Left cardiac atrium (tissue), 4 donors: ENCODE data around the gene PSENEN. TPM values are rescaled to one million over a fixed set of nuclear protein-coding genes. Genes with fewer than 3 reads are reported as not detected.
"Not testable (repeated sequence)": the region's sequence is repeated elsewhere in the genome, so short reads cannot be mapped to it uniquely, and the experiment has no call there.

Experiments used
- ATAC-seq, 2 donors: fragments of 200-7000 bp; cut with Tn5 transposase; one replicate each; pipeline ENCODE4 v1.9.1; 2020; ENCODE audit warnings: mild to moderate bottlenecking in 2 of 2, moderate library complexity in 2 of 2
- DNase-seq: peaks from one replicate; pipeline ENCODE4 v3.0.0-alpha.2; 2020
- intact Hi-C, 2 donors: fragments of 100-400 bp; cut with DNase I; formaldehyde crosslinking; loops; one replicate each; pipeline versions ENCODE4 v1.14.1 to v1.15.1; 2022 to 2023
- total RNA-seq, 2 donors: library from RNA; stranded (reverse); fragmentation: NEBNext Ultra II Directional; extraction: Animal tissue kit (Norgen Biotek cat#: 25700); gene quantifications; one replicate each; pipeline ENCODE4 v1.2.1, GENCODE V29; 2021
- donor health status: DM: no; HTN: yes; CAD: no.
- donor health status: DM: no; HTN: yes; CAD: no; lungs with severe emphysema.
- donor health status: DM: yes; HTN: yes; CAD: no.
- donor health status: Dilated cardiomyopathy.

Gene PSENEN
- total RNA-seq, 2 donors from 2014 or later: 41.7 to 46.6 TPM

DNA sequence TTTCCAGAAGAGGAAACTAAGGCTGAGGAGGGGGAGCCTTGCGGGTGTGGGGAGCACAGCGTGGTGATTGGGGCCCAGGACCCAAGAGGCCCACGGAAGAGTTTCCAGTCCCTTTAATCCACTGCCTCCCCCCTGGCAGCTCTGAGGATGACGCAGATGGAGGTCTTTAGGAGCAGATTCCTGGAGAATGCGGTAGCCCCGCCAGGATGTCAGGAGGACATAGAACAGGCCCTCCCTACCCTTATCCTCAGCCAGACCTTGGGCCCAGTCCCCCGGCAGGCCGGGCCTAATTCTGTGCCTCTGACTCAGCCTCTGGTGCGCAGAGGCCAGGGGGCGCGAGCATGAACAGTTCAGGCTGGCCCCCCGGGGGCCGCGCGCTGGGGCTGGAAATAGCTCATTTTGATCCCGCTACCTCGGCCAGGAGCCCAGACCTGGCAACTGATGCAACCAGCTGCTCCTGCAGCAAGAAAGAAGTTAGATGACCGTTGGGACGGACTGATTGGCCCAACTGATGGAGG lies 11.8 kb downstream of the PSENEN start:
- ATAC-seq (peak; percentile 60 to 71), DNase-seq (peak; percentile 91)
- intact Hi-C loops: no loop called here

DNA sequence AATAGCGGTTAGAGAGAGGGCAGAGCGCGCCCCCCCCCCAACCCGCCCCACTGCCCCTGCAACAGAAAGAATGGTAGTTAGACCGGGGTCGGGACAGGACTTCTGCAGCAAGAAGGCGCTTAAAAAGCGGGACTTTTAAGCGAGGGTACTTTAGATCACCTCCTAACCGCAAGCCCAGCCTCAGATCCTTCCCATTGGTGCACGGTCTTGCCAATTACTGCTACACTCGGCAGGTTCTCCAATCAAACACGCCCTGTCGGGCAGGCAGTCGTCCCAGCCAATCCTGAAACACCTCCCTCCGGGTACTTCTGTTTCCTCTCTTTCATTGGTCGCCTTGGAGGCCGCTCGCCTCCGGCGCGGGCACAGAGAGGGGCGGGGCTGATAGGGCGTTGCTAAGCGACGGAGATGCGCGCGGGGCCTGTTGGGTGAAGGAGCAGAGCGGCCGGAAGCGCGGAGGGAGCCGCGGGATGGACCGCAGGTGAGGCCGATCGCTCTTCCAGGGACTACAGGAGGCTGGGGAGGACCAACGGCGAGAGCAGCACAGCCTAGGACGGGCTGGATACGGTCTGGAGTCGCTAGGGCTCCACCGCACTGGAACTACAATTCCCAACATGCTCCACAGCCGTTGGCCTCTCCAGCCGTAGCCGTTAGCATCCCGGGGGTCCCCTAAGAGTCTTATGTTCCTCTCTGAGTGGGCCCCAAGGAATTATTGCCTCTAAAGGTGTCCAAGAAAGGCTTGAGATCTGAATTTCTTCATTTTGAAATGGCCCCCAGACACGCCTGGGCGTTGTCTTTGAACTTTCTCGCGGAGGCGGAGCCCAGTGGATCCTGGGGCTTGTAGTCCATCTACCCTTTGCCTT lies 12.5 kb downstream of the PSENEN start, which contains the start of gene PROSER3:
TSS of gene PROSER3 (plus strand) at position 428 of the 860 bp plus-strand sequence. CDS start at position 468, 40 bp downstream.
- intact Hi-C loops: no loop called here

GRCh38 chr19:35759697-35760096 lies 14.2 kb downstream of the PSENEN start:
- ATAC-seq (no peak), DNase-seq (no peak)
- intact Hi-C loops: no loop called here

More for the DNA sequence above, 12.5 kb downstream of the PSENEN start, which contains the start of gene PROSER3:
- ATAC-seq: peak; percentile 81 to 88
- DNase-seq: peak; percentile 97

- intact Hi-C loops: no loop called here
- ATAC-seq: no peak
- no peak for DNase-seq
These were observed 15.4 kb downstream of the PSENEN start for GRCh38 chr19:35760711-35761349.

- intact Hi-C loops: no loop called here
- ATAC-seq (no peak), DNase-seq (no peak)
These were observed 19.2 kb downstream of the PSENEN start for GRCh38 chr19:35764432-35765315.

DNA sequence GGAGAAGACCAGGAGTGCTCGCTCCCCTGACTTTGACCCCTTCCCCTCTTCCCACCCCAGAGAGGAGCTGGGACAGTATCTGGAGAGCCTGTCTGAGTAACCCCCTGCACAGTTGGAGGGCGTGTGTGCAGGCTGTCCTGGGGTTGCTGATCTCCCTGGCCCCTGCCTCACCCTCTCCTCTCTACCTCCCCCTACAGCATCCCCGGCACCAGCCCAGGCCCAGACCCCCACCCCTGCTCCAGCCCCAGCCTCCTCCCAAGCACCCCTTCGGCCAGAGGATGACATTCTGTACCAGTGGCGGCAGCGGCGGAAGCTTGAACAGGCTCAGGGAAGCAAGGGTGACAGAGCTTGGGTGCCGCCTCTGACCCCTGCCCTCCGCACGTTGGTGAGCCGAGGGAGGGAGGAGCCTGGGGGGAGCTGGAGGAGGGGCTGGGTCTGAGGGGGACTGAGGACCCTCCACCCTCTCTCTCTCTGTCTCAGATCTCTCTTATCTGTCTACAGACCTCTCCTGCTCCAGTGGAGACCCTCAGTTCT lies 21.2 kb downstream of the PSENEN start:
- ATAC-seq (peak in 1 of 2 donors; percentile 21), DNase-seq (no peak)
- intact Hi-C loops: no loop called here

DNA sequence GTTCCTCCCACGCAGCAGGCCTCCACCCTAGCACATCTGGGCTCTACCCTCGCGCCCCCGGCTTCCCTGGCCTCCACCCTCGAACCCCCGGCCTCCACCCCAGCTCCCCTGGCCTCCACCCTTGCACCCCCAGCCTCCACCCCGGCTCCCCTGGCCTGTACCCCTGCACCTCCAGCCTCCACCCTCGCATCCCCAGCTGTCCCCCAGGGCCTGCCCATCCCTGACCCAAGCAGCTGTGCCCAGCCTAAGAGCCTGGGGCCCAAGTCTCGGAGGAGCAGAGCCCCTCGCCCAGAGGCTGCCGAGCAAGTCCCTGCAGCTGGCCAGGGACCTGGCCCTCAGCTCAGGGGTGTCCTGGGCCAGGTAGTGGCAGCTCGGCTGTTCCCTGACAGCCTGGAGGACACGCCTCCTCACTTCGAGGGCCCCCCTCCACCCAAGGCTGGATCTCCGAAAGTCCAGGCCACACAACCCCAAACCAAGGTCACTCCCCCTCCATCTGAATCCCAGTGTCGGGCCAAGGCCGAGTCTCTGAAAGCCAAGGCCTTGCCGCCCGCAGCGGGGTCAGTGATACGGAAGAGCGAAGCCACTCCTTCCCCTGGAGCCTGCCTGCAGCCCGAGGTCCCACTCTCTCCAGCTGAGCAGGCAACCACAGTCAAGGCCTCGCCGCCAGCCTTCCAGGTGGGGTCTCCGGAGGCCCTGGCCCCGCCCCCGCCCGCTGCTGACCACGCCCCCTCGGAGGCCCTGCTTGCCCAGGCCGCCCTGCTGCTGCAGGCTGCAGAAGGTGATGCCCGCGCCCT lies 22.0 kb downstream of the PSENEN start:
- DNase-seq: no peak
- peak in 1 of 2 donors; percentile 41 for ATAC-seq
- intact Hi-C loops: no loop called here

DNA sequence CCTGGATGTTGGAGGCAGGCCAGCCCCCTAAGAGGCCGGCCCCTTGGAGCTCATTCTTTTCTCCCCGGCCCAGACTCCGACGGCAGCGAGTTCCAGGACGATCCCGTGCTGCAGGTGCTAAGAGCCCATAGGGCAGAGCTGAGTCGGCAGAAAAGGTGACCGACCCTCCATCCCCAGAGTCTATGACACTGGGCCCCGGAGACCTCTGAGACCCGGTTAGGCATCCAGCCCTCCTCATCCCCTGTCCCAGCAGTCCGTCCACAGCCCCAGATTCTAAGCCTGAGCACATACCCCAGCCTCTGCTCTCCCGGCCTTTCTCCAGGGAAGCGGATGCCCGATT lies 22.6 kb downstream of the PSENEN start:
- ATAC-seq: no peak
- no peak for DNase-seq

GRCh38 chr19:35772362-35772761 lies 26.9 kb downstream of the PSENEN start:
- not testable (repeated sequence) for ATAC-seq, DNase-seq
- intact Hi-C loops: loop anchor here in 1 of 2 donors (10.0 kb wide), 1 partner anchor 162 kb away; the partner anchor contains the start of gene LRFN3

More for the DNA sequence above, 22.6 kb downstream of the PSENEN start:
- intact Hi-C loops: no loop called here

DNA sequence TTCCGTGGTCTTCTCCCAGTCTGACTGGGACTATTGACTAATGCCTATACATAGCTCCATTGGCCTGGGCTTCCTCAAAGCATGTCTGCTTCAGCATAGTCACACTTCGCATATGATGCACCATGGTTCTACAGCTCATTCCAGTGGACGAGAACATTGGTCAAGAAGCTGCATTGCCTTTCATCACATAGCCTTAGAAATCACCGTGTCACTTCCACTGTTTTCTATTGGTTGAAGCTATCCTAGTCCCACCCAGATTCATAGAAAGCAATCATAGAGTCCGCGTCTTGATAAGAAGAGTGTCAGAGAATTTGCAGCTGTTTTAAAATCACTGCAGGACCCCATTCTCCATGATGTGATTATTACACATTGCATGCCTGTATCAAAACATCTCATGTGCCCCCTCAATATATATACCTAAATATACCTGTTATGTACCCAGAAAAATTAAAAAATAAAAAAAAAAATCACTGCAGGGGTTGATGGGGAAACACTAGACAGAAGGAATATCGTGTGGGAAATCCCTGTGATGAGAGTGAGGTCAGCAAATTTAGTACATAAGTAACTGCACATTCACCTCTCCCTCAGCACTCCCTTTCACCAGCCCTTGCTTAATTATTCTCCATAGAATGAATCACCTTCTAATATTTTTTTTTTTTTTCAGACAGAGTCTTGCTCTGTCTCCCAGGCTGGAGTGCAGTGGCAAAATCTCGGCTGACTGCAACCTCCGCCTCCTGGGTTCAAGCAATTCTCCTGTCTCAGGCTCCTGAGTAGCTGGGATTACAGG lies 27.8 kb downstream of the PSENEN start:
- ATAC-seq: no peak
- intact Hi-C loops: loop anchor here in 1 of 2 donors (10.0 kb wide), 1 partner anchor 162 kb away; the partner anchor contains the start of gene LRFN3
- no peak for DNase-seq

GRCh38 chr19:35774274-35775045 lies 29.0 kb downstream of the PSENEN start:
- ATAC-seq: no peak
- intact Hi-C loops: loop anchor here in 1 of 2 donors (10.0 kb wide), 1 partner anchor 160 kb away; the partner anchor contains the start of gene LRFN3
- no peak for DNase-seq

- ATAC-seq (peak; percentile 2 to 4), DNase-seq (no peak)
- intact Hi-C loops: loop anchor here in 1 of 2 donors (10.0 kb wide), 1 partner anchor 160 kb away; the partner anchor contains the start of gene LRFN3
These were observed 29.5 kb downstream of the PSENEN start for GRCh38 chr19:35775046-35775297.

GRCh38 chr19:35775298-35776101 lies 30.0 kb downstream of the PSENEN start, which contains the start of gene ARHGAP33:
Gene ARHGAP33 (plus strand): TSS chr19:35775564. CDS start chr19:35775659, 95 bp downstream.
- DNase-seq: peak; percentile 100
- ATAC-seq: peak; percentile 99 to 100
- intact Hi-C loops: loop anchor here in 1 of 2 donors (10.0 kb wide), 1 partner anchor 159 kb away; the partner anchor contains the start of gene LRFN3

GRCh38 chr19:35776102-35776788 lies 30.8 kb downstream of the PSENEN start:
- ATAC-seq (no peak), DNase-seq (no peak)
- intact Hi-C loops: loop anchor here in 1 of 2 donors (10.0 kb wide), 1 partner anchor 159 kb away; the partner anchor contains the start of gene LRFN3
